Nephron (organoid): ENCODE results near the gene CALML4.
"Not testable (repeated sequence)": the region's sequence is repeated elsewhere in the genome, so short reads cannot be mapped to it uniquely, and the experiment has no call there.

Experiments
- H3K27ac Mint-ChIP-seq, 3 experiments: 2 replicates each; pipeline ENCODE4 v1.8.0; 2020; ENCODE audit warnings: mixed read lengths in 3 of 3, mild to moderate bottlenecking in 2 of 3, moderate library complexity in 1 of 3
- H3K27me3 Mint-ChIP-seq: 2 replicates; pipeline ENCODE4 v1.8.0; 2021; ENCODE audit warnings: low read depth, mild to moderate bottlenecking, moderate library complexity, mixed read lengths
- H3K36me3 Mint-ChIP-seq: 2 replicates; pipeline ENCODE4 v1.8.0; 2020; ENCODE audit warnings: low read depth, mixed read lengths
- H3K4me1 Mint-ChIP-seq: 2 replicates; pipeline ENCODE4 v1.8.0; 2020; ENCODE audit warnings: mixed read lengths
- H3K4me3 Mint-ChIP-seq, 3 experiments: 2 replicates each; pipeline ENCODE4 v1.8.0; 2020; ENCODE audit warnings: mild to moderate bottlenecking in 3 of 3, mixed read lengths in 3 of 3, moderate library complexity in 2 of 3
- H3K9me3 Mint-ChIP-seq: 2 replicates; pipeline ENCODE4 v1.8.0; 2020; ENCODE audit warnings: mixed read lengths
- CTCF ChIP-seq, 3 experiments: fragments of 200-600 bp; sonication (generic); IDR thresholded peaks; one replicate each; pipeline ENCODE4 v1.5.0; 2021; ENCODE audit warnings: antibody characterized with exemption in 3 of 3; ENCODE audit not compliant: unreplicated experiment in 3 of 3

The CALML4 gene

GRCh38 chr15:68239025-68239424 lies 33.9 kb upstream of the CALML4 start:
- peaks cover 12% of the 10 kb centered on the region for H3K36me3 Mint-ChIP-seq
- H3K9me3 Mint-ChIP-seq, result peaks cover 35% of the 10 kb centered on the region
- H3K4me3 Mint-ChIP-seq, result no peak overlapping the region
- no peak overlapping the region for H3K27ac Mint-ChIP-seq
- H3K27me3 Mint-ChIP-seq, result no peaks in the 10 kb centered on the region
- peaks cover 6% of the 10 kb centered on the region for H3K4me1 Mint-ChIP-seq
- TF ChIP-seq CTCF (IDR thresholded peaks at IDR 0.05; ENCODE audit: unreplicated experiment in 3 of 3), result no peak

- H3K36me3 Mint-ChIP-seq, result no peaks in the 10 kb centered on the region
- peaks cover 14% of the 10 kb centered on the region for H3K9me3 Mint-ChIP-seq
- no peaks in the 10 kb centered on the region for H3K27me3 Mint-ChIP-seq
- H3K27ac Mint-ChIP-seq, result no peak overlapping the region
- H3K4me3 Mint-ChIP-seq, result no peak overlapping the region
- no peak for TF ChIP-seq CTCF (IDR thresholded peaks at IDR 0.05; ENCODE audit: unreplicated experiment in 3 of 3)
- H3K4me1 Mint-ChIP-seq, result peaks cover 32% of the 10 kb centered on the region
Measured at GRCh38 chr15:68235022-68235421, 29.9 kb upstream of the CALML4 start.

DNA sequence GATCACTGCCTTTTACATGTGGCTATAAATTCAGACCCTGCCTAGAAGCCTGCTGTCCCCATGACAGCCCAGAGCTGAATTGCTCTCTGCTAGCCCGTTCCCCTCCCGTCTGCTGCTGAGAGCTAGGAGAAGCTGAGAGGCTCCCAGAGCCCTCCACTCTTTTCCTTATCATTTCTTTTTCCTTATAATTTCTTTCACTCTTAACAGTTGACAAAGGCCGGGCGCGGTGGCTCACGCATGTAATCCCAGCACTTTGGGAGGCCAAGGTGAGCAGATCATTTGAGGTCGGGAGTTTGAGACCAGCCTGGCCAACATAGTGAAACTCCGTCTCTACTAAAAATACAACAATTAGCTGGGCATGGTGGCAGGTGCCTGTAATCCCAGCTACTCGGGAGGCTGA lies 29.4 kb upstream of the CALML4 start:
- not testable (repeated sequence) for H3K27me3 Mint-ChIP-seq, H3K36me3 Mint-ChIP-seq
- Mint-ChIP-seq H3K27ac (peak overlapping the region; percentile 67 to 92 (median 75)), H3K4me3 (peak overlapping the region in 1 of 3 experiments; percentile 73), H3K4me1 (peaks cover 36% of the 10 kb centered on the region), H3K9me3 (peaks cover 14% of the 10 kb centered on the region)

GRCh38 chr15:68234060-68234459 lies 28.9 kb upstream of the CALML4 start:
- Mint-ChIP-seq H3K9me3 (peaks cover 12% of the 10 kb centered on the region), H3K27ac (peak overlapping the region; percentile 67 to 92 (median 75)), H3K4me1 (peaks cover 36% of the 10 kb centered on the region), H3K4me3 (peak overlapping the region in 2 of 3 experiments; percentile 53 to 73), H3K36me3 (no peaks in the 10 kb centered on the region), H3K27me3 (no peaks in the 10 kb centered on the region)
- no peak for TF ChIP-seq CTCF (IDR thresholded peaks at IDR 0.05; ENCODE audit: unreplicated experiment in 3 of 3)

DNA sequence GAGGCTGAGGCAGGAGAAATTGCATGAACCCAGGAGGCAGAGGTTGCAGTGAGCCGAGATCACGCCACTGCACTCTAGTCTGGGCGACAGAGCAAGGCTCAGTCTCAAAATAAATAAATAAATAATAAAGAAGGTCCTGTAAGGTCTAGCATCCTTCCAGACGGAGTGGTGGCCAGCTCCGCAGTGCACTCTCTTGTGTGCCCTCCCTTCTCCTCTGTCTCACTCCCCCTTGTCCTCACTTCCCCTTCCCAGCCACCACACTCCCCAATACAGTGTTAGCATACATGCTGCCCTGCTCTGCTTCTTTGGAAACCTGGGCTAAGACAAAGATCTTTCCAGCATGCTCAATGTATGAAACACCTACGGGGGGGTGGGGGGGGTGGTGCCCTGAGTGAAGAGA lies 27.8 kb upstream of the CALML4 start:
- H3K4me1 Mint-ChIP-seq, result peaks cover 46% of the 10 kb centered on the region
- no peaks in the 10 kb centered on the region for H3K27me3 Mint-ChIP-seq
- no peak overlapping the region for H3K27ac Mint-ChIP-seq
- H3K4me3 Mint-ChIP-seq, result no peak overlapping the region
- TF ChIP-seq CTCF (IDR thresholded peaks at IDR 0.05; ENCODE audit: unreplicated experiment in 3 of 3), result no peak
- no peaks in the 10 kb centered on the region for H3K36me3 Mint-ChIP-seq
- H3K9me3 Mint-ChIP-seq, result peaks cover 6% of the 10 kb centered on the region

DNA sequence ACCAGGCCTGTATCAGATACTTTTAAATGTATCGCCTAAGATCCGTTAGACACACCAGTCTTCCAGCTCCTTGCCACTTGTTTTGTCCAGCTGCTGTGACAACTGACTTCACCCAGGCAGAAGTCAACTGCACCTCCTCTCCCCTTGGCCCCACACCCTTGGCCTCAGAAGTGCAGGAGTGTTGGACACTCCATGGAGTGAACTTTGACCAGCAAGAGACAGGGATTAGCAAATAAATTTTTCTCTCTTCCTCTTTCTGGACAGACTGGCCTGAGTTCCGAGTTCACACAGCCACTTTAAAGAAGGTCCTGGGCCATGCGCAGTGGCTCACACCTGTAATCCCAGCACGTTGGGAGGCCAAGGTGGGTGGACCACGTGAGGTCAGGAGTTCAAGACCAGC lies 27.3 kb upstream of the CALML4 start:
- no peak for TF ChIP-seq CTCF (IDR thresholded peaks at IDR 0.05; ENCODE audit: unreplicated experiment in 3 of 3)
- H3K27me3 Mint-ChIP-seq, result no peaks in the 10 kb centered on the region
- peaks cover 4% of the 10 kb centered on the region for H3K9me3 Mint-ChIP-seq
- peaks cover 50% of the 10 kb centered on the region for H3K4me1 Mint-ChIP-seq
- no peaks in the 10 kb centered on the region for H3K36me3 Mint-ChIP-seq
- H3K27ac Mint-ChIP-seq, result peak overlapping the region in 1 of 3 experiments; percentile 68
- H3K4me3 Mint-ChIP-seq, result peak overlapping the region in 1 of 3 experiments; percentile 36
